SK-N-SH treated with all-trans-retinoic acid at 6 μM for 48 hours (cell line): ENCODE measurements around the gene ADAMTS13.

Experiments
- ATAC-seq: fragments of 200-7000 bp; cut with Tn5 transposase; 3 replicates; pipeline ENCODE4 v1.9.1; 2020; ENCODE audit warnings: mild to moderate bottlenecking, moderate library complexity
- ARNTL ChIP-seq: fragments of 450-650 bp; formaldehyde crosslinking; IDR thresholded peaks from 2 replicates; pipeline ENCODE4 v1.5.0; 2020; ENCODE audit warnings: low read depth, mild to moderate bottlenecking, moderate library complexity, borderline replicate concordance
- BACH2 ChIP-seq: fragments of 250-450 bp; sonication (Bioruptor Pico); IDR thresholded peaks from 2 replicates; pipeline ENCODE4 v1.9.0; 2021; ENCODE audit warnings: mild to moderate bottlenecking, borderline replicate concordance
- CREB5 ChIP-seq: fragments of 250-450 bp; sonication (Bioruptor Pico); IDR thresholded peaks from 2 replicates; pipeline ENCODE4 v1.5.1; 2020; ENCODE audit warnings: low read depth, mild to moderate bottlenecking, moderate library complexity
- CSDC2 ChIP-seq: fragments of 250-450 bp; sonication (Bioruptor Pico); IDR thresholded peaks from 2 replicates; pipeline ENCODE4 v1.5.0; 2020; ENCODE audit warnings: mild to moderate bottlenecking, moderate library complexity
- CSRNP3 ChIP-seq: fragments of 250-450 bp; sonication (Bioruptor Pico); IDR thresholded peaks from 2 replicates; pipeline ENCODE4 v1.5.1; 2021; ENCODE audit warnings: mild to moderate bottlenecking, moderate library complexity
- ESRRG ChIP-seq: fragments of 250-450 bp; sonication (Bioruptor Pico); IDR thresholded peaks from 2 replicates; pipeline ENCODE4 v1.6.1; 2021; ENCODE audit warnings: mild to moderate bottlenecking
- GLIS3 ChIP-seq: fragments of 250-450 bp; sonication (Bioruptor Pico); IDR thresholded peaks from 2 replicates; pipeline ENCODE4 v1.5.0; 2020; ENCODE audit warnings: mild to moderate bottlenecking, moderate library complexity
- ISL1 ChIP-seq: fragments of 250-450 bp; sonication (Bioruptor Pico); IDR thresholded peaks from 2 replicates; pipeline ENCODE4 v2.1.2; 2022; ENCODE audit warnings: mild to moderate bottlenecking, moderate library complexity
- OSR1 ChIP-seq: fragments of 250-450 bp; sonication (Bioruptor Pico); IDR thresholded peaks from 2 replicates; pipeline ENCODE4 v1.8.0; 2022; ENCODE audit warnings: moderate library complexity, mild to moderate bottlenecking, inconsistent platforms
- PPARA ChIP-seq: fragments of 250-450 bp; sonication (Bioruptor Pico); IDR thresholded peaks from 2 replicates; pipeline ENCODE4 v1.5.0; 2020; ENCODE audit warnings: mild to moderate bottlenecking, borderline replicate concordance
- RARB ChIP-seq: fragments of 250-450 bp; sonication (Bioruptor Pico); IDR thresholded peaks from 2 replicates; pipeline ENCODE4 v1.8.0; 2021; ENCODE audit warnings: mild to moderate bottlenecking, moderate library complexity
- TCF4 ChIP-seq: fragments of 250-450 bp; sonication (Bioruptor Pico); IDR thresholded peaks from 2 replicates; pipeline ENCODE4 v1.8.0; 2021; ENCODE audit warnings: mild to moderate bottlenecking, moderate library complexity, borderline replicate concordance
- TOX ChIP-seq: fragments of 250-450 bp; sonication (Bioruptor Pico); IDR thresholded peaks from 2 replicates; pipeline ENCODE4 v1.8.0; 2021; ENCODE audit warnings: mild to moderate bottlenecking, moderate library complexity, borderline replicate concordance
- ZC3H10 ChIP-seq: fragments of 250-450 bp; sonication (Bioruptor Pico); IDR thresholded peaks from 2 replicates; pipeline ENCODE4 v1.5.1; 2021; ENCODE audit warnings: mild to moderate bottlenecking, moderate library complexity
- ZFP3 ChIP-seq: fragments of 250-450 bp; sonication (Bioruptor Pico); IDR thresholded peaks from 2 replicates; pipeline ENCODE4 v1.5.0; 2020; ENCODE audit warnings: mild to moderate bottlenecking, moderate library complexity
- ZFP30 ChIP-seq: fragments of 450-650 bp; formaldehyde crosslinking; IDR thresholded peaks from 2 replicates; pipeline ENCODE4 v1.5.0; 2022; ENCODE audit warnings: mild to moderate bottlenecking, moderate library complexity
- ZNF70 ChIP-seq: fragments of 450-650 bp; formaldehyde crosslinking; IDR thresholded peaks from 2 replicates; pipeline ENCODE4 v1.5.0; 2020; ENCODE audit warnings: mild to moderate bottlenecking, moderate library complexity
- ZNF8 ChIP-seq: fragments of 450-650 bp; formaldehyde crosslinking; IDR thresholded peaks from 2 replicates; pipeline ENCODE4 v1.5.0; 2020; ENCODE audit warnings: mild to moderate bottlenecking, moderate library complexity
- TF ChIP-seq, protein P1 (sequence below): fragments of 250-450 bp; sonication (Bioruptor Pico); IDR thresholded peaks from 2 replicates; pipeline ENCODE4 v1.5.0; 2020; ENCODE audit warnings: mild to moderate bottlenecking, moderate library complexity
- TF ChIP-seq, protein P2 (sequence below): fragments of 250-450 bp; sonication (Bioruptor Pico); IDR thresholded peaks from 2 replicates; pipeline ENCODE4 v1.8.0; 2021; ENCODE audit warnings: low read depth, mild to moderate bottlenecking, moderate library complexity, borderline replicate concordance
- TF ChIP-seq, protein P3 (sequence below): fragments of 250-450 bp; sonication (Bioruptor Pico); IDR thresholded peaks from 2 replicates; pipeline ENCODE4 v1.8.0; 2020; ENCODE audit warnings: mild to moderate bottlenecking, moderate library complexity, borderline replicate concordance

The ADAMTS13 gene

GRCh38 chr9:133386338-133386737 is 35.8 kb upstream of the ADAMTS13 start:
- no peak for TF ChIP-seq ISL1
- no peak for TF ChIP-seq CREB5 (CRISPR knock-in tag)
- no peak for TF ChIP-seq TCF4 (CRISPR knock-in tag)
- no peak for TF ChIP-seq TOX (CRISPR knock-in tag)
- no peak for TF ChIP-seq GLIS3 (CRISPR knock-in tag)
- TF ChIP-seq RARB = no peak
- no peak for TF ChIP-seq PPARA (CRISPR knock-in tag)
- TF ChIP-seq ESRRG (CRISPR knock-in tag) = no peak
- TF ChIP-seq ZC3H10 = no peak
- no peak for TF ChIP-seq ZFP3
- no peak for TF ChIP-seq ZNF8 (CRISPR knock-in tag)
- no peak for TF ChIP-seq ZFP30 (CRISPR knock-in tag)
- TF ChIP-seq CSDC2 (CRISPR knock-in tag) = no peak
- no peak for TF ChIP-seq ARNTL
- TF ChIP-seq, protein P1, sequence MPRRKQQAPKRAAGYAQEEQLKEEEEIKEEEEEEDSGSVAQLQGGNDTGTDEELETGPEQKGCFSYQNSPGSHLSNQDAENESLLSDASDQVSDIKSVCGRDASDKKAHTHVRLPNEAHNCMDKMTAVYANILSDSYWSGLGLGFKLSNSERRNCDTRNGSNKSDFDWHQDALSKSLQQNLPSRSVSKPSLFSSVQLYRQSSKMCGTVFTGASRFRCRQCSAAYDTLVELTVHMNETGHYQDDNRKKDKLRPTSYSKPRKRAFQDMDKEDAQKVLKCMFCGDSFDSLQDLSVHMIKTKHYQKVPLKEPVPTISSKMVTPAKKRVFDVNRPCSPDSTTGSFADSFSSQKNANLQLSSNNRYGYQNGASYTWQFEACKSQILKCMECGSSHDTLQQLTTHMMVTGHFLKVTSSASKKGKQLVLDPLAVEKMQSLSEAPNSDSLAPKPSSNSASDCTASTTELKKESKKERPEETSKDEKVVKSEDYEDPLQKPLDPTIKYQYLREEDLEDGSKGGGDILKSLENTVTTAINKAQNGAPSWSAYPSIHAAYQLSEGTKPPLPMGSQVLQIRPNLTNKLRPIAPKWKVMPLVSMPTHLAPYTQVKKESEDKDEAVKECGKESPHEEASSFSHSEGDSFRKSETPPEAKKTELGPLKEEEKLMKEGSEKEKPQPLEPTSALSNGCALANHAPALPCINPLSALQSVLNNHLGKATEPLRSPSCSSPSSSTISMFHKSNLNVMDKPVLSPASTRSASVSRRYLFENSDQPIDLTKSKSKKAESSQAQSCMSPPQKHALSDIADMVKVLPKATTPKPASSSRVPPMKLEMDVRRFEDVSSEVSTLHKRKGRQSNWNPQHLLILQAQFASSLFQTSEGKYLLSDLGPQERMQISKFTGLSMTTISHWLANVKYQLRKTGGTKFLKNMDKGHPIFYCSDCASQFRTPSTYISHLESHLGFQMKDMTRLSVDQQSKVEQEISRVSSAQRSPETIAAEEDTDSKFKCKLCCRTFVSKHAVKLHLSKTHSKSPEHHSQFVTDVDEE (CRISPR knock-in tag) = no peak
- TF ChIP-seq OSR1 (CRISPR knock-in tag) = no peak
- TF ChIP-seq BACH2 = no peak
- TF ChIP-seq CSRNP3 (CRISPR knock-in tag) = no peak
- TF ChIP-seq, all 23 proteins: peak for 0
- no peak for ATAC-seq

DNA sequence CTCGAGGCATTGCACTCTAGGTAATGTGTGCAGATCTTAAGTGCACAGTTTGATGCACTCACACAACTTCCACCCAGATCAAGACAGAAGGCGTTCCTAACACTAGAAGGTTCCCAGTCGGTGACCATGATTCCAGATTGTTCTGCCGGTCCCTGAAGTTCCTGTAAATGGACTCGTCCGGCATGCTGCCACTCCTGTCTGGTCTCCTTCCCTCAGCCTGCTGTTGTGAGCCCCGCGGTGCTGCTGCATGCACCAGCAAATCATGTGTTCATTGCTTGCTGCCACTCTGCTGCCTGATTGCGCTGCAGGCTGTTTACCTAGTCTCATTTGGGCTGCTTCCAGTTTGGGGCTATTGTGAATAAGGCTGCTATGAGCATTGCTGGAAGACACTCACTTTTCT is 34.5 kb upstream of the ADAMTS13 start:
- TF ChIP-seq ZFP30 (CRISPR knock-in tag) (no peak), PPARA (CRISPR knock-in tag) (no peak), TOX (CRISPR knock-in tag) (no peak), CSRNP3 (CRISPR knock-in tag) (no peak), ZNF8 (CRISPR knock-in tag) (no peak), ZNF70 (no peak), CREB5 (CRISPR knock-in tag) (no peak), ISL1 (no peak), ZC3H10 (no peak)
- TF ChIP-seq, protein P2, sequence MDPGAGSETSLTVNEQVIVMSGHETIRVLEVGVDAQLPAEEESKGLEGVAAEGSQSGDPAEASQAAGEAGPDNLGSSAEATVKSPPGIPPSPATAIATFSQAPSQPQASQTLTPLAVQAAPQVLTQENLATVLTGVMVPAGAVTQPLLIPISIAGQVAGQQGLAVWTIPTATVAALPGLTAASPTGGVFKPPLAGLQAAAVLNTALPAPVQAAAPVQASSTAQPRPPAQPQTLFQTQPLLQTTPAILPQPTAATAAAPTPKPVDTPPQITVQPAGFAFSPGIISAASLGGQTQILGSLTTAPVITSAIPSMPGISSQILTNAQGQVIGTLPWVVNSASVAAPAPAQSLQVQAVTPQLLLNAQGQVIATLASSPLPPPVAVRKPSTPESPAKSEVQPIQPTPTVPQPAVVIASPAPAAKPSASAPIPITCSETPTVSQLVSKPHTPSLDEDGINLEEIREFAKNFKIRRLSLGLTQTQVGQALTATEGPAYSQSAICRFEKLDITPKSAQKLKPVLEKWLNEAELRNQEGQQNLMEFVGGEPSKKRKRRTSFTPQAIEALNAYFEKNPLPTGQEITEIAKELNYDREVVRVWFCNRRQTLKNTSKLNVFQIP (CRISPR knock-in tag) = no peak
- TF ChIP-seq, protein P3, sequence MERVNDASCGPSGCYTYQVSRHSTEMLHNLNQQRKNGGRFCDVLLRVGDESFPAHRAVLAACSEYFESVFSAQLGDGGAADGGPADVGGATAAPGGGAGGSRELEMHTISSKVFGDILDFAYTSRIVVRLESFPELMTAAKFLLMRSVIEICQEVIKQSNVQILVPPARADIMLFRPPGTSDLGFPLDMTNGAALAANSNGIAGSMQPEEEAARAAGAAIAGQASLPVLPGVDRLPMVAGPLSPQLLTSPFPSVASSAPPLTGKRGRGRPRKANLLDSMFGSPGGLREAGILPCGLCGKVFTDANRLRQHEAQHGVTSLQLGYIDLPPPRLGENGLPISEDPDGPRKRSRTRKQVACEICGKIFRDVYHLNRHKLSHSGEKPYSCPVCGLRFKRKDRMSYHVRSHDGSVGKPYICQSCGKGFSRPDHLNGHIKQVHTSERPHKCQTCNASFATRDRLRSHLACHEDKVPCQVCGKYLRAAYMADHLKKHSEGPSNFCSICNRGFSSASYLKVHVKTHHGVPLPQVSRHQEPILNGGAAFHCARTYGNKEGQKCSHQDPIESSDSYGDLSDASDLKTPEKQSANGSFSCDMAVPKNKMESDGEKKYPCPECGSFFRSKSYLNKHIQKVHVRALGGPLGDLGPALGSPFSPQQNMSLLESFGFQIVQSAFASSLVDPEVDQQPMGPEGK (CRISPR knock-in tag) = no peak
- ATAC-seq = no peak
